Stimulated activated CD4-positive, alpha-beta T cell treated with anti-CD3 and anti-CD28 coated beads, TNF-alpha, amount 100 ng/mL, for 24 hours (primary cell): Measurements from ENCODE around the gene CDHR3.
A peak's percentile ranks its signal among the peaks of the same experiment; 100 is the strongest.

Experiments used
- DNase-seq, 3 experiments: peaks; one replicate each; pipeline ENCODE4 v3.0.0-alpha.2; 2020; ENCODE audit warnings: low read depth in 3 of 3

CDHR3 gene

GRCh38 chr7:106026101-106026500 lies 63.0 kb downstream of the CDHR3 start:
- DNase-seq, result no peak

DNA sequence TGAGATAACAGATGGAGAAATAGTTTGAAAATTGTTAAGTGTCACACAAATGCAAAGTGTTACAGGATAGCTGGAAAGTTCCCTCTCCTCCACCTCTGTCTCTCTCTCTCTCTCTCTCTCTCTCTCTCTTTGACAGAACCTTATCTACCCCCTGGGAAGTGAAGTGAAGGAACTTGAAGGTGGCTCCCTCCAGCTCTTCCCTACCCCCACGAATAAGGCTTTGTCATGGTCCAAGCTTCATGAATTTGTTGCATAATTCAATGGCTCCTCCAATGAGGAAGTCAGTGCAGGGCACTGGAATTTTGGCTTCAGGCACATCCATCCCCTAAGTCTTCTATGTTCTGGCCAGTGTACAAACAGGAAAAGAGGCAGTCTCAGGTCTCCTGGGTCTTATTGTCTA lies 66.4 kb downstream of the CDHR3 start:
- no peak for DNase-seq

DNA sequence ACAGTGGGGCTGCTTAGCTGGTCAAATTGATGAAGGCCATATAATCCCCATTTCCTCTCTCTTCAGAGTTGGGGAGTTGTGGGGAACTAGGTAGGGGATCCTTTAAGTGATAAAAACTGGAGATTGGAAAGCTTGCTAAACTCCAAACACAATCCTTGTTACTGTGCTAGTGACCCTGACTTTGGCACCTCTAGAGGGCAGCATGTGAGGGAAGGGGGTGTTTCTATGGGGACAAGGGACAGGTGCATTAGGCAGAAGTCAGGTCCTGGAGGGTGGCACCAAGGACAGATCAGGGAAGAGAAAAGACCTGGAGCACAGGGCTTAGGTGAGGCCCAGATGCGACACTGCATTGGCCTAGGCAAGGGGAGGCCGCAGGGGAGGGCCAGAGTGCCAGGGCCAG lies 66.9 kb downstream of the CDHR3 start:
- no peak for DNase-seq

- no peak for DNase-seq
These were observed 68.4 kb downstream of the CDHR3 start for GRCh38 chr7:106031300-106032035.

- no peak for DNase-seq
These were observed 69.2 kb downstream of the CDHR3 start for GRCh38 chr7:106032295-106032694.

GRCh38 chr7:106033735-106034134 lies 70.7 kb downstream of the CDHR3 start:
- DNase-seq, result no peak

DNA sequence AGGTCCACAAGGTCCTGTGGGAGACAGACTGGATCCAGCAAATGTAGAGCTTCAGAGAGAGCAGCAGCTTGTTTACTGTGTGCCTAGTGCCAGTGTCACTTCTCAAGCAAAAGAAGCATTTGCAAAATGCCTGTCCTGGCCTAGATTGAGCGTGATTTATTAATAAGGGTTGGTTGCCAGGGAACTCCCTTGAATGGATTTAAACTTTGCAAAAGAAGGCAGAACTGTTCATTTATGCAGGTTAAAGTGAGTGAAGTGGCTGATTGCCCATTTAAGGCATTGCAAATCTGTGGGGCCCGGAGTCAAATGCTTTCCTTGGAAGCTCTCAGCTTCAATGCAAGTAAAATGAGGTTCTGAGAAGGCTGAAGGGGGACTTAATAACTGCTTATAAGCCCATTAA lies 71.3 kb downstream of the CDHR3 start:
- no peak for DNase-seq

DNA sequence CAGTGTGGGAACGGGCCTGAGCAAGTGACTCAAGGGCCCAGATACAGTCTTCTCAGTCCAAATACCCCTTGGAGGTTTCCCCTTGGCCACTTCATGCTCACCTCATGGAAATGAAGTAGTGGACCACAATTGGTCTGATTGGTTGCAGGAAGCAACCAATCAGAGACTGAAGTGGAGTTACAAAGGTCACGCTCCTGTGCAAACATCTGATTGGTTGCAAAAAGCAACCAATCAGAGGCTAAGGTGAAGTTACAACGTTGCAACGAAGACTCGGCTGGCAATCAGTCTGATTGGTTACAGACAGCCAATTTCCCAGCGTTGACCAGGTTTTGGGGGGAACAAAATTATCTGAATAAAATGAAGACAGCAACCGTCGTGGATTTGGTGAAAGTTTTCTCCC lies 72.5 kb downstream of the CDHR3 start:
- DNase-seq, result no peak

- no peak for DNase-seq
These were observed 72.9 kb downstream of the CDHR3 start for GRCh38 chr7:106036004-106036403.

- no peak for DNase-seq
These were observed 74.6 kb downstream of the CDHR3 start for GRCh38 chr7:106037489-106038176.

GRCh38 chr7:106038289-106038688 lies 75.2 kb downstream of the CDHR3 start:
- DNase-seq, result no peak

DNA sequence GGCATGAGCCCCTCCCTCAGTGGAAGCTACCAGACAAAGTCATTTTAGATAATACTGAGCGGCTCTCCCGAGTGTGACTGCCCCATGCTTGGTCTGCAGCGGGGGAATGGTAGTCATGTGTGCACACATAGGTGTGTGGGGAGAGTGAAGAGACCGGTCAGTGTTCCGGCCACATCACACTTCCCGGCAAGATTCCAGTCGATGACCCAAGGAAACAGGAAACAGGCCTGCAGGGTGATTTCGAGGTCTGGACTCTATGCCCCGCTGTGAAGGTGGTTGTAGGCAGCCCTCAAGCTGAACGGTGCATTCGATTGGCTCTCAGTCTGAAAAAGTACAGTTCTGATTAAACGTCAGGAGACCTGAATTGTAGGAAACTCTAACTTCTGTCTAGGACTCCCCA lies 75.9 kb downstream of the CDHR3 start:
- DNase-seq, result no peak

DNA sequence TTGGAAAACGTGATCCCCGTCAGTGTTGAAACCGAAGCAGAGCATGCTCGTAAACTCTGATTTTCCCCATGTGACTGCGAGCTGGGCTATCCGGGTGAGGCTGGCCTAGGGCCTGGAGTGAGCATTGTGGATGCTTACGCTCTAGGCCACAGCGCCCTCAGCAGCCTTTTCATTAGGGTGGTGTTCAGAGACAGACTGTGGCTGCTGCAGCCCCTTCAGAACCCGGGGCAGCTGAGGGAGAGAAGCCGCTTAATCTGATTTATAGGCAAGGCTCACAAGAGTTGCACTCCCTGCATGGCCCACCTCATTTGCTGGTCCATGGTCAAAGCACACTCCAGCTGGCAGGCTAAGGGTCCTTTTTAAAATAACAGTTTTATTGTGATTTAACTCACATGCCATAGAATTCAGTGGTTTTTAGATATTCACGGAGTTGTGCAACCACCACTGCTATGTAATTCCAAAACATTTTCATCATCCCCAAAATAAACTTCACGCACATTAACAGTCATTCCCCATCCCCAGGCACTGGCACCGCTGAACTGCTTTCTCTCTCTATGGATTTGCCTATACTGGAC lies 76.5 kb downstream of the CDHR3 start:
- DNase-seq, result no peak

GRCh38 chr7:106041140-106041717 lies 78.2 kb downstream of the CDHR3 start:
- DNase-seq, result peak in 1 of 3 experiments; percentile 22

DNA sequence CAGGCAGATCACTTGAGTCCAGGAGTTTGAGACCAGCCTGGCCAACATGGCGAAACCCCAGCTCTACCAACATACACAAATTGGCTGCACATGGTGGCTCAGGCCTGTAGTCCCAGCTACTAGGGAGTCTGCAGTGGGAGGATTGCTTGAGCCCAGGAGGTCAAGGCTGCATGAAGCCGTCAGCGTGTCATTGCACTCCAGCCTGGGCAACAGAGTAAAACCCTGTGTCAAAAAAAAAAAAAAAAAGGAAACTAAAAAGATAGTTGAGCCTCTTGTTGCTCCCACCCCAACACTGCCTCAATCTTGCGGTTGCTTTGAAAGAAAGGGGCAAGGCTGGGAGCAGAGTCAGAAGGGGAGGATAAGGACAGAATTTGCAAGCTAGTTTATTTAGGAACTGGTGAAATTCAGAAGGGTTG lies 79.1 kb downstream of the CDHR3 start:
- no peak for DNase-seq

- DNase-seq, result no peak
These were observed 82.1 kb downstream of the CDHR3 start for GRCh38 chr7:106045139-106045538.

DNA sequence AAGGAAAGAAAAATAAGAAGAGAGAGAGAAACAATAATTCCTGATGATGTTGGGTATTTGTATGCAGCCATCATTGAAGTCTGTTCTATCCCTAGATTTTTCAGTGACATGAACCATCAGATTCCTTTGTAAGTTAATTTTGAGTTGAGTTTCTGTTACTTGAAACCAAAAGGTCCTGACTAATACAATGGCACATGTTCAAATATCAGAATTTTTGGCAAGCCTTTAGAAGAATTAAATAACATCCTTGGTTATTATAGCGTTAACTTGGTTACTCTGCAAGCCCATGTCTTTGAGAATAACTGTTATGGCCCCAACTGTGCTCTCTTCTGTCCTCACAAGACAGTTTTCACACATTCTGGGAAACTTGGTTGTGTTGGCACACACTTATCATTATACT lies 82.5 kb downstream of the CDHR3 start:
- no peak for DNase-seq

- no peak for DNase-seq
These were observed 84.1 kb downstream of the CDHR3 start for GRCh38 chr7:106047184-106047583.

DNA sequence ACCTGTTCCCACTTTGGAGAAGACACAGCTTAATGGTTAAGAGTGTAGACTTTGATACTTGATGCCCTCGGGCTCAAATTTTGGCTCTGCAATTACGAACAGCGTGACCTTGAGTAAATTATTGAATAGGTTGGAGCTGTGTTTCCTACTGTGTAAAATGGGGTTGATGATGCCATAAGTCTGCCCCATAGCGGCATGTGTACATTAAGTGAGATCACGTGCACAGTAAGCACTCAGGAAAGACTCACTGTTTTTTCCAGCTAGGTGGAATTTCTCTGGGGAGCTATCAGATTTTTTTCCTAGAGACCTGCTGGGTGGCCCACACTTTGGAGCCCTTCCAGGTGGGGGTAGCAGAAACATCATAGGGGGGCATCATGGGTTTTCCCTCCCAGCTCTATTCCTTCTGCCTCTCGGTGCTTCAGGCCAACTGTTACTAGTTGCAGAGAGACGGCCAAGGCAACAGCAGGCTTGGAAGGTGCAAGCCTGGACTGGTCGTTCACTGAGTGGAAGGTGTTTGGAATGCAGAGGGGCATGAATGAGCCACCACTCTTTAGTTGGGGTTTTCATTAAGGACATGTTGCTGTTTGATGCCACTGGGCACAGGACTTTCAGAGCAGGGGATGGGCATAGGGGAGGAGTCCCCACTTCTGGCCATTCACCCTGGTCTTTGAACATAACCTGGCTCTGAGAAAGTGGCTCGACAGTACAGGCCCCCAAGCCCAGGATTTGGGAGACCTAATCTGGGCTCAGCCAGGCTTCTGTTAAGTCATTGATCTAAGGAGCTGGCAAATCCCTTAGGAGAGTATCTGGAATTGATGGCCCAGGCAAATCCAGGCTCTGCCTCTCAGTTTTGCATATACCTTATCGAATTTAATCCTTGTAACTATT lies 85.0 kb downstream of the CDHR3 start:
- DNase-seq, result no peak

DNA sequence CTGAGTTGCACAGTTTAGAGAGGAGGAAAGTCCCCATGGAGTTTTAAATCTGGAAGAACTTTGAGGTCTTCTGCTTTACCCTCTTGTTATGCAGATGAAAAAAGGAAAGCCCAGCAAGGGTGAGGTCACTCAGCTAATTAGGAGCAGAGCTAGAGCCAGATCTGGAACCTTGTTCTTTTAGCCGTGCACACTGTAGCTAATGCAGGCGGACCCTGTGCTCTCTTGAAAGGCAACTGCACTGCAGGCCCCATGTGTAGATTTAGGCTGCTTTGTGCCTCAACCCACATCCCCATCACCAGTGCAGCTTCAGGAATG lies 85.6 kb downstream of the CDHR3 start:
- DNase-seq, result no peak

DNA sequence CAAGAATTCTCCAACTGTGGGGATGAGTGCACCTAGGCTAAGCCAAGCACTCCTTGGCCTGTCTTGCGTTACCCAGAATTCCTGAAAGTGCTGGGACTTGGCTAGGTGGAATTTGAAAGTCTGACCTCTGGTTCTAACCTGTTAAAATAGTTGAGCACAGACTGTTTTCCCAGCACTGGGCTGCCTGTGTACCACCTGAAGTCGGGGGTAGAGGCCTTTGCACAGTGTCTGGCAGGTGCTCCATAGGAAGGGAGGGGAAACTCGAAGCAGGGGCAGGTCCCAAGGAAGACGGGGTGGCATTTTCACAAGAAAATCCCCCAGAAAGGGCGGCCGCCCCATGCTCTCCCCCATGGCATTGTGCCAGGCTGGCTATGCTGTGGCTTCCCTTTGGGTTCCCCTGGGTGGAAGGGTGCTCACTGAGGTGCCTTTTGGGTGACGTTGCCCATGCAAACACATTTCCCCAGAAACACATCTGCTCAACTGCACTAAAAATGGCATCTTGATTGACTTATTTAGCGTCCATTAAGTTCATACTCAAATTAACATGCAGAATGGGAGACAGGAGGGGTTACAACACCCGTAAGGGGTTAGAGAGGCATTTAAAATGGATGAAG lies 86.2 kb downstream of the CDHR3 start:
- DNase-seq, result no peak
